Measurements from ENCODE around the gene RAD51.

The RAD51 gene

DNA sequence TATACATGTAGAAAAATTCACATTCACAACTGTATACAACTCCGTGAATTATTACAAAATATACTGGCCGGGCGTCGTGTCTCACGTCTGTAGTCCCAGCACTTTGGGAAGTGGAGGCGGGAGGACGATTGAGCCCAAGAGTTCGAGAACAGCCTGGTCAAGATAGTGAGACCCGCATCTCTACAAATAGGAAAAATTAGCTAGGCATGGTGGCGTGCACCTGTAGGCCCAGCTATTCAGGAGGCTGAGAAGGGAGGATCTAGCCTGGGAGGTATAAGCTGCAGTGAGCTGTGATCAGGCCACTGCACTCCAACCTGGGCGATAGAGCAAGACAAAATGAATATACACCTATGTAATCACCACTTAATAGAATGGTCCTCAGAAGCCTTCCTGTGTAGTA lies 1.3 kb downstream of the RAD51 start:
- DNase-seq (ENCODE audit: low spot score) = no peak
- H3K27ac ChIP-seq = no peak overlapping the region
- H3K4me3 ChIP-seq = no peak overlapping the region
- TF ChIP-seq, protein P1, sequence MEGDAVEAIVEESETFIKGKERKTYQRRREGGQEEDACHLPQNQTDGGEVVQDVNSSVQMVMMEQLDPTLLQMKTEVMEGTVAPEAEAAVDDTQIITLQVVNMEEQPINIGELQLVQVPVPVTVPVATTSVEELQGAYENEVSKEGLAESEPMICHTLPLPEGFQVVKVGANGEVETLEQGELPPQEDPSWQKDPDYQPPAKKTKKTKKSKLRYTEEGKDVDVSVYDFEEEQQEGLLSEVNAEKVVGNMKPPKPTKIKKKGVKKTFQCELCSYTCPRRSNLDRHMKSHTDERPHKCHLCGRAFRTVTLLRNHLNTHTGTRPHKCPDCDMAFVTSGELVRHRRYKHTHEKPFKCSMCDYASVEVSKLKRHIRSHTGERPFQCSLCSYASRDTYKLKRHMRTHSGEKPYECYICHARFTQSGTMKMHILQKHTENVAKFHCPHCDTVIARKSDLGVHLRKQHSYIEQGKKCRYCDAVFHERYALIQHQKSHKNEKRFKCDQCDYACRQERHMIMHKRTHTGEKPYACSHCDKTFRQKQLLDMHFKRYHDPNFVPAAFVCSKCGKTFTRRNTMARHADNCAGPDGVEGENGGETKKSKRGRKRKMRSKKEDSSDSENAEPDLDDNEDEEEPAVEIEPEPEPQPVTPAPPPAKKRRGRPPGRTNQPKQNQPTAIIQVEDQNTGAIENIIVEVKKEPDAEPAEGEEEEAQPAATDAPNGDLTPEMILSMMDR (IDR thresholded peaks at IDR 0.05) = no peak

- Histone ChIP-seq H3K27ac (no peak overlapping the region), H3K4me3 (no peak overlapping the region)
- TF ChIP-seq, protein P1 (IDR thresholded peaks at IDR 0.05) = no peak
- no peak for DNase-seq (ENCODE audit: low spot score)
These were observed 2.9 kb downstream of the RAD51 start for GRCh38 chr15:40697916-40698315.

DNA sequence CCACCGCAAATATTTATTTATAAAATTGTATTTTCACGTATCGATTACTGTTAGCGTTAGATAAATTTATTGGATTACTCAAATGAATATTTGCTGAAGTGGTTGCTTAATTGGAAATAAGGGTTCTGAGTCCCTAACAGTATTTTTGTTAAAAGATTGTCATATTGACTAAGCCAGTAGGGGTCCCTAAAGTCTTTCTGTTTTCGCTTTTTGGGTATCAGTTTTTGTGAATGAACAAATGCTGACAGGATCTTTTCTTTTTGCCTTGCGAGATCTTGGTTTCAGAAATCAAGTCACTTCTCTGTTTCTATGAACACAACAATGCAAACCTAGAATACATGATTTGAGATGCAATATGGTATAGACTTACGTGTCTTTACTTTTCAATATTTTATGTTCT lies 7.1 kb downstream of the RAD51 start:
- TF ChIP-seq, protein P1 (IDR thresholded peaks at IDR 0.05) = no peak
- no peak overlapping the region for H3K4me3 ChIP-seq
- H3K27ac ChIP-seq = no peak overlapping the region
- DNase-seq (ENCODE audit: low spot score) = no peak

GRCh38 chr15:40706121-40706520 lies 11.1 kb downstream of the RAD51 start:
- TF ChIP-seq, protein P1 (IDR thresholded peaks at IDR 0.05) = no peak
- no peak overlapping the region for H3K27ac ChIP-seq
- no peak for DNase-seq (ENCODE audit: low spot score)
- H3K4me3 ChIP-seq = no peak overlapping the region

DNA sequence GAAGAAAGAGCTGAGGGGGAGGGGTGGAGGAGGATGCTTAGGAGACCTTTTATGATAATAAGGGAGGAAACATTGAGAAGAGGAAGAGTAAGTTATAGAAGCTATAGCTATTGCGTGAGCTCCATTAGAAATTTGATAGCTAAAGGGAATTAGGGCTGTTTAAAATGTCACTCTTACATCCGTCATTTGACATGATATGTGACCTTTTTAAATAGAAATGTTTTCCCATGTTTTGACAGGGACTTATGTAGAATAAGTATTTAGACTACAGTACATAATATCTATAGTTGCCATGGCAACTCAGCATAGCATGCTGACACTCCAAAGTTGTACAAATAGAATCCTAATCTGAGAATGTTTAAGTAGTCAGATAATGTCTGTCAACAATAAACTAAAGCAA lies 19.2 kb downstream of the RAD51 start:
- DNase-seq (ENCODE audit: low spot score) = no peak
- Histone ChIP-seq H3K4me3 (no peak overlapping the region), H3K27ac (no peak overlapping the region)
- TF ChIP-seq, protein P1 (IDR thresholded peaks at IDR 0.05) = no peak

DNA sequence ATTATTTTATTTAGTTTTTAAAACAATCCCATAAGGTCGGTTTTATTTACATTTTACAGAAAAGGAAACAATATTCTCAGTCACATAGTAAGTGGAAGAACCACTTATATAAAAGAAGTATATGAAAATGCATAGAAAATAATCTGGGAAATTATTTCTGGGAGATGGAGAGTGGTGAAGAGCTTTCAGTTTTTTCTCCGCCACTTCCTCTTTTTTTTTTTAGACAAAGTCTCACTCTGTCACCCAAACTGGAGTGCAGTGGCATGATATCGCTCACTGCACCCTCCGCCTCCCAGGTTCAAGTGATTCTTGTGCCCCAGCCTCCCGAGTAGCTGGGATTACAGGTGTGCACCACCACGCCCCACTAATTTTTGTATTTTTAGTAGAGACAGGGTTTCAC lies 21.2 kb downstream of the RAD51 start:
- Histone ChIP-seq H3K27ac (no peak overlapping the region), H3K4me3 (no peak overlapping the region)
- TF ChIP-seq, protein P1 (IDR thresholded peaks at IDR 0.05) = no peak
- no peak for DNase-seq (ENCODE audit: low spot score)

DNA sequence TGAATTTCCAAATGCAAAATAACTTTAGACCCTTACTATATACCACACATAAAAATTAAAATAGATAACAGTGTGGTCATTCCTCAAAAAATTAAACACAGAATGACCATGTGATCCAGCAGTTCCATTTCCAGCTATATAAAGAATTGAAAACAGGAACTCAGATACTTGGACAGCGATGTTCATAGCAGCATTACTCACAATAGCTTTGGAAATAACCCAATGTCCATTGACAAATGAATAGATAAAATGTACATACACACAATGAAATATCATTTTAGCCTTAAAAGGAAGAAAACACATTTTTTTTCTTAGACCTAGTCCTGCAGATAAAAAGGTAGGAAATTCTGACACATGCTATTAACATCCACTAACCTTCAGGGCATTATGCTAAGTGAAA lies 26.7 kb downstream of the RAD51 start:
- H3K27ac ChIP-seq = no peak overlapping the region
- no peak for DNase-seq (ENCODE audit: low spot score)
- no peak overlapping the region for H3K4me3 ChIP-seq
- TF ChIP-seq, protein P1 (IDR thresholded peaks at IDR 0.05) = no peak

Measured in coronary artery (tissue), 2 donors.